ENCODE measurements around the gene PCDHB7.

DNA sequence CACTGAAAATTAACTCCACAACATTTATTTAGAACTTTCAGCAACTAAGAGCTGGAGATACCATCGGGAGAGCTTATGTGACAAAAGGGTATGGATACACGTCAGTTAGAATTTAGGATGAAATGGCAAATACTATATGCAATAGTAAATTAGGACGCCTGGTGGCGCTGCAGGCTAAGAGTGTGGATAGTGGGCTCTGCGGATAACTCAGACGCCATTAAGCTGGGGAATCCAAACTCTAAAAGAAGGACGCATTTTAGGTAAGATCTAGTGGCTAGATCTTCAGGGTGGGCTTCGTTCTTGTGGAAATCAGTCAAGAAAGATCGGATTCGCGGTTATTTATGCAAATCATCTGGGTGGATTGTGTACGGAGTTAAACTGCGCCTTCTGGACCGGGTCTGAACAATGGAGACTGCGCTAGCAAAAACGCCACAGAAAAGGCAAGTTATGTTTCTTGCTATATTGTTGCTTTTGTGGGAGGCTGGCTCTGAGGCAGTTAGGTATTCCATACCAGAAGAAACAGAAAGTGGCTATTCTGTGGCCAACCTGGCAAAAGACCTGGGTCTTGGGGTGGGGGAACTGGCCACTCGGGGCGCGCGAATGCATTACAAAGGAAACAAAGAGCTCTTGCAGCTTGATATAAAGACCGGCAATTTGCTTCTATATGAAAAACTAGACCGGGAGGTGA lies 37.3 kb upstream of the PCDHB7 start, which contains the start of gene PCDHB5:
- no peak for TF ChIP-seq SP1 (IDR thresholded peaks at IDR 0.05)
- TF ChIP-seq ELF4 (IDR thresholded peaks at IDR 0.05): no peak
- TF ChIP-seq L3MBTL2 (conservative IDR thresholded peaks at IDR 0.05): no peak
- no peak for TF ChIP-seq SUZ12 (IDR thresholded peaks at IDR 0.05)
- TF ChIP-seq TARDBP (IDR thresholded peaks at IDR 0.05): no peak
- TF ChIP-seq NFRKB (IDR thresholded peaks at IDR 0.05): no peak
- no peak for TF ChIP-seq BHLHE40 (IDR thresholded peaks at IDR 0.05; ENCODE audit: borderline replicate concordance)
- TF ChIP-seq FOXK2 (IDR thresholded peaks at IDR 0.05): no peak
- no peak for TF ChIP-seq FOXA1 (IDR thresholded peaks at IDR 0.05)
- TF ChIP-seq CTBP1 (IDR thresholded peaks at IDR 0.05; ENCODE audit: borderline replicate concordance): no peak
- no peak for TF ChIP-seq ZNF384 (IDR thresholded peaks at IDR 0.05)
- TF ChIP-seq ARNT (IDR thresholded peaks at IDR 0.05): no peak
- TF ChIP-seq FOXM1 (IDR thresholded peaks at IDR 0.05; ENCODE audit: borderline replicate concordance): no peak
- TF ChIP-seq, protein P1, sequence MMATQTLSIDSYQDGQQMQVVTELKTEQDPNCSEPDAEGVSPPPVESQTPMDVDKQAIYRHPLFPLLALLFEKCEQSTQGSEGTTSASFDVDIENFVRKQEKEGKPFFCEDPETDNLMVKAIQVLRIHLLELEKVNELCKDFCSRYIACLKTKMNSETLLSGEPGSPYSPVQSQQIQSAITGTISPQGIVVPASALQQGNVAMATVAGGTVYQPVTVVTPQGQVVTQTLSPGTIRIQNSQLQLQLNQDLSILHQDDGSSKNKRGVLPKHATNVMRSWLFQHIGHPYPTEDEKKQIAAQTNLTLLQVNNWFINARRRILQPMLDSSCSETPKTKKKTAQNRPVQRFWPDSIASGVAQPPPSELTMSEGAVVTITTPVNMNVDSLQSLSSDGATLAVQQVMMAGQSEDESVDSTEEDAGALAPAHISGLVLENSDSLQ (IDR thresholded peaks at IDR 0.05): no peak

Measured in HEK293T (cell line).